Measurements from ENCODE around the gene FKBP4. TPM values are rescaled to one million over a fixed set of nuclear protein-coding genes. Genes with fewer than 3 reads are reported as not detected.
A peak's percentile ranks its signal among the peaks of the same experiment; 100 is the strongest.

FKBP4 gene
- total and polyA plus RNA-seq, 2 of the 8 experiments (the other 6 are each of a cell fraction or from before 2014, with no cell fraction given), result 72.6 to 243 TPM

- H3K4me1 ChIP-seq (replicated peaks in 1 of 4; ENCODE audit: control insufficient read depth in 3 of 4, insufficient read depth in 4 of 4, low read length in 3 of 4), result peaks cover 0 to 2% (median 0%) of the 10 kb centered on the region in 4 experiments; a peak in 3 of 7 replicates
- H3K4me3 ChIP-seq (ENCODE audit: extremely low read depth in 1 of 4, insufficient read depth in 2 of 4, low read depth in 3 of 4, low read length in 4 of 4), result no peak overlapping the region
- H3K4me2 ChIP-seq (ENCODE audit: insufficient read depth in 1 of 2, low read depth in 2 of 2, low read length in 2 of 2), result no peak overlapping the region
- H3K9ac ChIP-seq (replicated peaks in 1 of 4; ENCODE audit: extremely low read depth in 1 of 4, low read depth in 3 of 4, low read length in 3 of 4), result no peak overlapping the region
- no peak overlapping the region for H2BK120ac ChIP-seq (replicated peaks; ENCODE audit: low read depth, low read length)
- no peak for DNase-seq (ENCODE audit: low read depth in 1 of 2, low spot score in 2 of 2)
- WGBS, 2 experiments (ENCODE audit: extremely low coverage in 1 of 2, insufficient coverage in 1 of 2, insufficient read length in 1 of 2, insufficient replicate concordance in 2 of 2, low coverage in 1 of 2, low lambda C conversion rate in 2 of 2, missing lambda C conversion rate in 1 of 2), result 85% methylated on average over 4 of the region's 4 CpGs; no CpG with 5 or more reads in 1 of the 2 experiments
- H3K9me3 ChIP-seq (ENCODE audit: insufficient read depth in 2 of 2, low read depth in 1 of 2, low read length in 1 of 2), result no peaks in the 10 kb centered on the region
- peak overlapping the region; percentile 78; the same call in 1 of the 2 replicates for H2BK12ac ChIP-seq (ENCODE audit: low read depth, low read length)
- no peaks in the 10 kb centered on the region; the same call in 1 of the 2 replicates for H3K23me2 ChIP-seq (ENCODE audit: low read depth, low read length)
- POLR2A ChIA-PET (ENCODE audit: partially characterized antibody), result interaction anchor here (0.9 to 1.7 kb wide), 2 partner anchors 9 to 41 kb away, joined by 3 to 4 read pairs; no protein-coding TSS in a partner anchor
- no peak overlapping the region for H2AFZ ChIP-seq (ENCODE audit: low read length)
- H3K79me2 ChIP-seq (ENCODE audit: control insufficient read depth in 1 of 2, insufficient read depth in 2 of 2, low read length in 2 of 2), result no peaks in the 10 kb centered on the region
- no peak overlapping the region for H2BK5ac ChIP-seq (ENCODE audit: low read depth, low read length)
- H3K79me1 ChIP-seq (ENCODE audit: low read depth, low read length), result no peaks in the 10 kb centered on the region
- FAIRE-seq, result no peak
- H4K91ac ChIP-seq (replicated peaks; ENCODE audit: insufficient read length, low read length), result peak overlapping the region; percentile 47
- no peak overlapping the region for H2AK5ac ChIP-seq (ENCODE audit: low read depth, low read length)
- peaks cover 0 to 1% (median 0%) of the 10 kb centered on the region in 4 experiments; a peak in 1 of 7 replicates for H3K27me3 ChIP-seq (replicated peaks in 1 of 4; ENCODE audit: control insufficient read depth in 3 of 4, extremely low read depth in 1 of 4, insufficient read depth in 3 of 4, low read length in 3 of 4)
- H3K14ac ChIP-seq (ENCODE audit: insufficient read length), result no peak overlapping the region
- H3K36me3 ChIP-seq (ENCODE audit: control insufficient read depth in 2 of 4, insufficient read depth in 4 of 4, low read length in 3 of 4), result no peaks in the 10 kb centered on the region
- CTCF ChIA-PET (ENCODE audit: partially characterized antibody), result interaction anchor here (0.8 to 3.6 kb wide), 7 partner anchors 9 to 24 kb away, joined by 3 to 25 read pairs (median 4); no protein-coding TSS in a partner anchor
- peak overlapping the region; percentile 38 for H3K23ac ChIP-seq (ENCODE audit: insufficient read length)
- H4K8ac ChIP-seq (ENCODE audit: extremely low read depth, insufficient read depth, low read length), result peak overlapping the region; percentile 5
- no peak overlapping the region for H3K27ac ChIP-seq (ENCODE audit: low read depth, low read length)
- H3K56ac ChIP-seq (replicated peaks; ENCODE audit: insufficient read length, low read depth, low read length), result no peak overlapping the region
- TF ChIP-seq TBP (IDR thresholded peaks at IDR 0.05; ENCODE audit: low read depth, low read length) (no peak), TAF1 (IDR thresholded peaks at IDR 0.05; ENCODE audit: low read depth, low read length) (no peak), CEBPB (IDR thresholded peaks at IDR 0.05; ENCODE audit: low read depth, low read length) (no peak), ATF3 (IDR thresholded peaks at IDR 0.05; ENCODE audit: insufficient read depth, low read depth, low read length) (no peak), BACH1 (IDR thresholded peaks at IDR 0.05; ENCODE audit: low read length) (no peak), JUN (IDR thresholded peaks at IDR 0.05; ENCODE audit: low read depth, low read length) (no peak), RBBP5 (IDR thresholded peaks at IDR 0.05; ENCODE audit: borderline replicate concordance, low read depth, low read length) (no peak), HDAC6 (IDR thresholded peaks at IDR 0.05; ENCODE audit: low read depth, low read length) (no peak), CBX5 (IDR thresholded peaks at IDR 0.05; ENCODE audit: low read depth, low read length) (no peak), TAF7 (optimal IDR thresholded peaks at IDR 0.05; ENCODE audit: borderline replicate concordance, low read depth, low read length) (no peak), ATF2 (IDR thresholded peaks at IDR 0.05; ENCODE audit: low read length) (no peak)
- H3K18ac ChIP-seq (ENCODE audit: extremely low read depth, low read length), result no peak overlapping the region
- H2BK20ac ChIP-seq (ENCODE audit: low read length), result no peak overlapping the region
- peaks cover 0 to 3% of the 10 kb centered on the region in 2 experiments for H4K20me1 ChIP-seq (replicated peaks in 1 of 2; ENCODE audit: control insufficient read depth in 1 of 2, insufficient read depth in 2 of 2, low read length in 2 of 2)
- H2BK15ac ChIP-seq (ENCODE audit: low read length), result peak overlapping the region; percentile 63; the same call in 1 of the 2 replicates
- no peak overlapping the region for H3K4ac ChIP-seq (replicated peaks; ENCODE audit: insufficient read length, low read depth, low read length)
- no peak overlapping the region for H4K5ac ChIP-seq (ENCODE audit: insufficient read length, low read depth, low read length)
Observed at GRCh38 chr12:2759733-2760132, 35.0 kb upstream of the FKBP4 start.
